PC-9 (cell line): ENCODE data around the gene RADIL. TPM values are rescaled to one million over a fixed set of nuclear protein-coding genes. Genes with fewer than 3 reads are reported as not detected.

Experiments used
- BruUV-seq: library from RNA; stranded (reverse); fragments of 400-500 nt; replicated peaks from 2 replicates; lab custom pipeline; 2021; lab: Mats Ljungman, UMichigan
- CTCF ChIA-PET: fragments of 300-600 bp; sonication (Branson Sonifier 250); formaldehyde crosslinking; loops from one replicate; lab custom pipeline; 2022; ENCODE audit warnings: antibody characterized with exemption; lab: Charles Lee
- POLR2A ChIA-PET: fragments of 300-600 bp; sonication (Branson Sonifier 250); formaldehyde crosslinking; loops from one replicate; lab custom pipeline; 2022; ENCODE audit warnings: antibody characterized with exemption; ENCODE audit not compliant: unreplicated experiment; lab: Charles Lee
- DNase-seq, 2 experiments: peaks; one replicate each; pipeline versions ENCODE4 v3.0.0 to v3.0.0-alpha.2; 2015 to 2022; ENCODE audit warnings: mixed read lengths in 1 of 2
- H2AFZ ChIP-seq: fragments of 200-600 bp; sonication (generic); 2 replicates; pipeline ENCODE4 v1.8.1; 2017; ENCODE audit warnings: antibody characterized with exemption
- H3F3A ChIP-seq: fragments of 200-600 bp; sonication (generic); 2 replicates; pipeline ENCODE4 v1.8.1; 2017; ENCODE audit warnings: antibody characterized with exemption, mild to moderate bottlenecking, low read depth; ENCODE audit not compliant: insufficient read depth
- H3K27ac ChIP-seq: fragments of 200-600 bp; sonication (generic); 2 replicates; pipeline ENCODE4 v1.6.1; 2016; ENCODE audit warnings: mixed run types
- H3K27me3 ChIP-seq: fragments of 200-600 bp; sonication (generic); 2 replicates; pipeline ENCODE4 v1.6.1; 2016; ENCODE audit warnings: low read depth, mixed run types; ENCODE audit not compliant: insufficient read depth
- H3K36me3 ChIP-seq: fragments of 200-600 bp; sonication (generic); 2 replicates; pipeline ENCODE4 v1.6.1; 2016; ENCODE audit warnings: low read depth, mixed run types
- H3K4me1 ChIP-seq: fragments of 200-600 bp; sonication (generic); replicated peaks from 2 replicates; pipeline ENCODE4 v1.6.1; 2016; ENCODE audit warnings: mixed run types; ENCODE audit not compliant: insufficient read depth
- H3K4me2 ChIP-seq: fragments of 200-600 bp; sonication (generic); 2 replicates; pipeline ENCODE4 v1.6.1; 2017; ENCODE audit warnings: mixed run types
- H3K4me3 ChIP-seq: fragments of 200-600 bp; sonication (generic); 2 replicates; pipeline ENCODE4 v1.6.1; 2016; ENCODE audit warnings: mixed run types
- H3K79me2 ChIP-seq: fragments of 200-600 bp; sonication (generic); 2 replicates; pipeline ENCODE4 v1.6.1; 2017; ENCODE audit warnings: low read depth, mixed run types
- H3K9me2 ChIP-seq: fragments of 200-600 bp; sonication (generic); 2 replicates; pipeline ENCODE4 v1.8.1; 2017; ENCODE audit warnings: mild to moderate bottlenecking; ENCODE audit not compliant: insufficient read depth
- H3K9me3 ChIP-seq: fragments of 200-600 bp; sonication (generic); 2 replicates; pipeline ENCODE4 v1.8.1; 2016; ENCODE audit warnings: low read depth; ENCODE audit not compliant: insufficient read depth
- H4K20me1 ChIP-seq: fragments of 200-600 bp; sonication (generic); 2 replicates; pipeline ENCODE4 v1.8.1; 2017; ENCODE audit not compliant: insufficient read depth
- CTCF ChIP-seq: fragments of 200-600 bp; sonication (generic); conservative IDR thresholded peaks from 2 replicates; pipeline ENCODE4 v1.6.1; 2017; ENCODE audit warnings: mixed run types, antibody characterized with exemption, mild to moderate bottlenecking, moderate library complexity
- EZH2 ChIP-seq: fragments of 200-600 bp; sonication (generic); IDR thresholded peaks from 2 replicates; pipeline ENCODE4 v1.8.0; 2017; ENCODE audit warnings: antibody characterized with exemption, low read depth
- intact Hi-C: fragments of 100-400 bp; cut with micrococcal nuclease; formaldehyde crosslinking; loops from one replicate; pipeline ENCODE4 v1.10.0; 2022; ENCODE audit not compliant: unreplicated experiment
- total RNA-seq: library from RNA; stranded (reverse); gene quantifications from 2 replicates; pipeline ENCODE4 v1.2.3, GENCODE V29; 2021

RADIL gene
- total RNA-seq, 1 experiment from 2014 or later = 0.35 TPM

DNA sequence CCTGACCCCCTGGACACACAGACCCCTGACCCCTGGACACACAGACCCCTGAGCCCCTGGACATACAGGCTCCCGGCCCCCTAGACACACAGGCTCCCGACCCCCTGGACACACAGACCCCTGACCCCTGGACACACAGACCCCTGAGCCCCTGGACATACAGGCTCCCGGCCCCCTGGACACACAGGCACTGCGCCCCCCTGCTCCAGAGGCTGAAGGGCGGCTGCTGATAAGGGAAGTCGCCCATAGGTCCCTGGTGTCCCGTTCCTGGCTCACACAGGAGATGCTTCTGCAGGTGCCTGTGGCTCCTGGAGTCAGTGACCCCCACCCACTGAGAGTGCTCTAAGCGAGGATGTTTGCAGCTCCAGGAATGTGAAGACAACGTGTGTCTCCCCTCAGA is 111.8 kb downstream of the RADIL start:
- Histone ChIP-seq H3K9me3 (no peaks in the 10 kb centered on the region), H3K9me2 (no peaks in the 10 kb centered on the region), H3F3A (peaks cover 20% of the 10 kb centered on the region; the same call in 1 of the 2 replicates), H2AFZ (no peak overlapping the region), H3K27me3 (no peaks in the 10 kb centered on the region), H3K4me2 (no peak overlapping the region), H4K20me1 (peaks cover 5% of the 10 kb centered on the region; the same call in 1 of the 2 replicates), H3K4me3 (no peak overlapping the region), H3K27ac (no peak overlapping the region), H3K36me3 (no peaks in the 10 kb centered on the region), H3K4me1 (peaks cover 12% of the 10 kb centered on the region), H3K79me2 (peaks cover 11% of the 10 kb centered on the region)
- intact Hi-C loops = loop anchor here (10.0 kb wide), 1 partner anchor 403 kb away; no protein-coding TSS in a partner anchor
- CTCF ChIA-PET = no interaction called here
- POLR2A ChIA-PET = no interaction called here
- TF ChIP-seq CTCF (no peak), EZH2 (no peak)
- BruUV-seq = no TSS peak
- no peak for DNase-seq

GRCh38 chr7:4770886-4771285 is 112.6 kb downstream of the RADIL start:
- Histone ChIP-seq H3K9me3 (no peaks in the 10 kb centered on the region), H3F3A (peaks cover 20% of the 10 kb centered on the region; the same call in 1 of the 2 replicates), H3K79me2 (peaks cover 3% of the 10 kb centered on the region), H3K4me2 (no peak overlapping the region), H2AFZ (no peak overlapping the region), H3K36me3 (no peaks in the 10 kb centered on the region), H3K4me3 (no peak overlapping the region), H3K9me2 (no peaks in the 10 kb centered on the region), H4K20me1 (peaks cover 5% of the 10 kb centered on the region), H3K27me3 (no peaks in the 10 kb centered on the region), H3K27ac (no peak overlapping the region), H3K4me1 (peaks cover 7% of the 10 kb centered on the region; the same call in 1 of the 2 replicates)
- BruUV-seq = no TSS peak
- no peak for DNase-seq
- POLR2A ChIA-PET = no interaction called here
- intact Hi-C loops = loop anchor here (10.0 kb wide), 1 partner anchor 404 kb away; no protein-coding TSS in a partner anchor
- TF ChIP-seq CTCF (no peak), EZH2 (no peak)
- CTCF ChIA-PET = no interaction called here

DNA sequence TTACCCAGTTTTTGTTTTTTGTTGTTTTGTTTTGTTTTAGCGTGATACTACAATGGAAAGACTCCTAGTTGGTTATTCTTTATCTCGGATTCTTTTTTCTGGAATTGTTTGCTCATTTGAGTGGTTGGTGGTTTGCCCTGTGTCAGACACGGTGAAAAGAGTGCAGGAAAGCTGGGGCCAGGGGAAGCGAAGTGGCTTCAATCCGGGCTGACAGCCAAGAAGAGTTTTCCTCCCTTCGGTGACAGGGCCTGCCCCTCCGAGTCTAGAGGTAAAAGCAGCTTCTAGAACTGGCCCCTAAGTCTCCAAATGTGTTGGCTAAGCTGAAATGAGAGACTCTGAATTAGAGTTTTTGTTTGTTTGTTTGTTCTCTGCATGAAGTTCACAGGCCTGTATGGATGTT is 113.8 kb downstream of the RADIL start:
- Histone ChIP-seq H3K27ac (no peak overlapping the region), H3K9me2 (no peaks in the 10 kb centered on the region), H3F3A (peaks cover 20% of the 10 kb centered on the region; the same call in 1 of the 2 replicates), H3K4me1 (peaks cover 7% of the 10 kb centered on the region; the same call in 1 of the 2 replicates), H2AFZ (no peak overlapping the region), H3K4me2 (no peak overlapping the region), H3K4me3 (no peak overlapping the region), H3K79me2 (no peaks in the 10 kb centered on the region), H3K27me3 (no peaks in the 10 kb centered on the region), H4K20me1 (peaks cover 10% of the 10 kb centered on the region), H3K9me3 (no peaks in the 10 kb centered on the region), H3K36me3 (no peaks in the 10 kb centered on the region)
- intact Hi-C loops = loop anchor here (10.0 kb wide), 1 partner anchor 405 kb away; no protein-coding TSS in a partner anchor
- ChIA-PET POLR2A (no interaction called here), CTCF (interaction anchor here (0.7 kb wide), 1 partner anchor 45 kb away, joined by 3 read pairs; no protein-coding TSS in a partner anchor)
- TF ChIP-seq CTCF (no peak), EZH2 (no peak)
- DNase-seq = no peak
- BruUV-seq = no TSS peak
